ENCODE data around the gene ELK4. TPM values are rescaled to one million over a fixed set of nuclear protein-coding genes. Genes with fewer than 3 reads are reported as not detected.

The ELK4 gene
- total RNA-seq, 2 donors from 2014 or later, result 20.2 to 34.4 TPM

- peaks cover 0 to 7% of the 10 kb centered on the region in 2 donors for H3K4me1 ChIP-seq (ENCODE audit: control insufficient read depth in 1 of 2, low read depth in 2 of 2)
- no peak for TF ChIP-seq CTCF (IDR thresholded peaks at IDR 0.05)
- H3K9me3 ChIP-seq, result no peaks in the 10 kb centered on the region
- H3K27me3 ChIP-seq (replicated peaks; ENCODE audit: insufficient read depth), result no peaks in the 10 kb centered on the region
- no peak overlapping the region for H3K4me3 ChIP-seq
- DNase-seq (ENCODE audit: low spot score) (no peak), ATAC-seq (ENCODE audit: insufficient number of reproducible peaks, low FRiP score, low read depth) (no peak)
- no peak overlapping the region for H3K27ac ChIP-seq
- no peaks in the 10 kb centered on the region for H3K36me3 ChIP-seq
Measured at GRCh38 chr1:205585169-205585834, 46.5 kb downstream of the ELK4 start.

GRCh38 chr1:205584732-205585131 lies 47.1 kb downstream of the ELK4 start:
- peaks cover 0 to 7% of the 10 kb centered on the region in 2 donors for H3K4me1 ChIP-seq (ENCODE audit: control insufficient read depth in 1 of 2, low read depth in 2 of 2)
- H3K9me3 ChIP-seq, result no peaks in the 10 kb centered on the region
- H3K27ac ChIP-seq, result no peak overlapping the region
- H3K36me3 ChIP-seq, result no peaks in the 10 kb centered on the region
- H3K27me3 ChIP-seq (replicated peaks; ENCODE audit: insufficient read depth), result no peaks in the 10 kb centered on the region
- DNase-seq (ENCODE audit: low spot score), result no peak
- TF ChIP-seq CTCF (IDR thresholded peaks at IDR 0.05), result no peak
- H3K4me3 ChIP-seq, result no peak overlapping the region
- no peak for ATAC-seq (ENCODE audit: insufficient number of reproducible peaks, low FRiP score, low read depth)

- H3K4me3 ChIP-seq, result no peak overlapping the region
- ATAC-seq (ENCODE audit: insufficient number of reproducible peaks, low FRiP score, low read depth), result no peak
- no peak for TF ChIP-seq CTCF (IDR thresholded peaks at IDR 0.05)
- no peak overlapping the region for H3K27ac ChIP-seq
- no peaks in the 10 kb centered on the region for H3K27me3 ChIP-seq (replicated peaks; ENCODE audit: insufficient read depth)
- DNase-seq (ENCODE audit: low spot score), result no peak
- H3K9me3 ChIP-seq, result no peaks in the 10 kb centered on the region
- peaks cover 0 to 6% of the 10 kb centered on the region in 2 donors for H3K4me1 ChIP-seq (ENCODE audit: control insufficient read depth in 1 of 2, low read depth in 2 of 2)
- no peaks in the 10 kb centered on the region for H3K36me3 ChIP-seq
Measured at GRCh38 chr1:205583461-205584130, 48.2 kb downstream of the ELK4 start.

- DNase-seq (ENCODE audit: low spot score), result no peak
- no peak for TF ChIP-seq CTCF (IDR thresholded peaks at IDR 0.05)
- no peaks in the 10 kb centered on the region for H3K9me3 ChIP-seq
- H3K36me3 ChIP-seq, result no peaks in the 10 kb centered on the region
- no peaks in the 10 kb centered on the region for H3K27me3 ChIP-seq (replicated peaks; ENCODE audit: insufficient read depth)
- H3K4me3 ChIP-seq, result no peak overlapping the region
- H3K27ac ChIP-seq, result no peak overlapping the region
- H3K4me1 ChIP-seq (ENCODE audit: control insufficient read depth in 1 of 2, low read depth in 2 of 2), result no peaks in the 10 kb centered on the region
- ATAC-seq (ENCODE audit: insufficient number of reproducible peaks, low FRiP score, low read depth), result no peak
Measured at GRCh38 chr1:205582471-205583291, 49.1 kb downstream of the ELK4 start.

GRCh38 chr1:205582046-205582445 lies 49.8 kb downstream of the ELK4 start:
- ATAC-seq (ENCODE audit: insufficient number of reproducible peaks, low FRiP score, low read depth) (no peak), DNase-seq (ENCODE audit: low spot score) (no peak)
- no peak overlapping the region for H3K4me3 ChIP-seq
- H3K4me1 ChIP-seq (ENCODE audit: control insufficient read depth in 1 of 2, low read depth in 2 of 2), result no peaks in the 10 kb centered on the region
- H3K27me3 ChIP-seq (replicated peaks; ENCODE audit: insufficient read depth), result no peaks in the 10 kb centered on the region
- H3K36me3 ChIP-seq, result no peaks in the 10 kb centered on the region
- H3K9me3 ChIP-seq, result no peaks in the 10 kb centered on the region
- no peak overlapping the region for H3K27ac ChIP-seq
- no peak for TF ChIP-seq CTCF (IDR thresholded peaks at IDR 0.05)
